GM12873 (cell line): ENCODE data around the gene ZNF326.

ENCODE experiments used
- TF ChIP-seq, protein P1 (sequence below): IDR thresholded peaks from 2 replicates; pipeline ENCODE4 v1.5.1; 2012; ENCODE audit warnings: low read depth, mild to moderate bottlenecking, moderate library complexity, low read length, control low read depth; ENCODE audit not compliant: insufficient read depth; ENCODE audit errors: missing control alignments

ZNF326 gene

DNA sequence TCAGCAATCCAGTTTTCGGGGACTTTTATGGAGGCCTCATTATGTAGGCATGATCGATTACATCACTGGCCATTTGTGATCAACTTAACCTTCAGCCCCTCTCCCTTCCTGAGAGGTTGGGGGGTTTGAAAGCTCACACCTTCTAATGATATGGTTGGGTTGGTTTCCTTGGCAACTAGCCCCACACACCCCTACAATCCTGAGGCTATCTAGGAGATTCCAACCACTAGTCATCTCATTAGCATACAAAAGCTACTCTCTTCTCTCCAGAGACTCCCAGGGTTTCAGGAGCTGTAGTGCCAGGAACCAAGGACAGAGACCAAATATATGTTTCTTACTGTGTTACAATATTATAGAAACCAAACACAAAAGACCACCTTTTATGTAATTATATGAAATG lies 35.2 kb upstream of the ZNF326 start:
- TF ChIP-seq, protein P1, sequence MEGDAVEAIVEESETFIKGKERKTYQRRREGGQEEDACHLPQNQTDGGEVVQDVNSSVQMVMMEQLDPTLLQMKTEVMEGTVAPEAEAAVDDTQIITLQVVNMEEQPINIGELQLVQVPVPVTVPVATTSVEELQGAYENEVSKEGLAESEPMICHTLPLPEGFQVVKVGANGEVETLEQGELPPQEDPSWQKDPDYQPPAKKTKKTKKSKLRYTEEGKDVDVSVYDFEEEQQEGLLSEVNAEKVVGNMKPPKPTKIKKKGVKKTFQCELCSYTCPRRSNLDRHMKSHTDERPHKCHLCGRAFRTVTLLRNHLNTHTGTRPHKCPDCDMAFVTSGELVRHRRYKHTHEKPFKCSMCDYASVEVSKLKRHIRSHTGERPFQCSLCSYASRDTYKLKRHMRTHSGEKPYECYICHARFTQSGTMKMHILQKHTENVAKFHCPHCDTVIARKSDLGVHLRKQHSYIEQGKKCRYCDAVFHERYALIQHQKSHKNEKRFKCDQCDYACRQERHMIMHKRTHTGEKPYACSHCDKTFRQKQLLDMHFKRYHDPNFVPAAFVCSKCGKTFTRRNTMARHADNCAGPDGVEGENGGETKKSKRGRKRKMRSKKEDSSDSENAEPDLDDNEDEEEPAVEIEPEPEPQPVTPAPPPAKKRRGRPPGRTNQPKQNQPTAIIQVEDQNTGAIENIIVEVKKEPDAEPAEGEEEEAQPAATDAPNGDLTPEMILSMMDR, result no peak

GRCh38 chr1:89962024-89962741 lies 32.7 kb upstream of the ZNF326 start:
- TF ChIP-seq, protein P1, result no peak

GRCh38 chr1:89962742-89963075 lies 32.2 kb upstream of the ZNF326 start:
- TF ChIP-seq, protein P1, result no peak

GRCh38 chr1:89965193-89965768 lies 29.6 kb upstream of the ZNF326 start:
- TF ChIP-seq, protein P1, result no peak

DNA sequence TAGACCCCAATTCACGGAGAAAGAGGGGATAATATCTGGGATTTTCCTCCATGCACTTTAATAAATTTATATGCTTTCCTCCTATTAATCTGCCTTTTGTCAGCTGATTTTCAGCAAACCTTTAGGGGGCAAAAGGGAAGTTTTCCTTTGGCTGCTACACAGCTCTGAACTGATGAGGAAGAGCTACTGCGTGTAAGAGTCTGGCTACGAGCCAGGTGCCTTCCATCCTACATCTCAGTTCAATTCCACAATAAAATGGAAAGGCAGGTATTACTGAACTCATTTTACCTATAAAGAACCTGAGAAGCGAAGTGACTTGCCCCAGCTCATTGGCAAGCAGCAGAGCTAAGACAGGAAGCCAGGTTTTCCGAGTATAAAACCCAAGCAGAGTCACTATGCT lies 28.3 kb upstream of the ZNF326 start:
- TF ChIP-seq, protein P1, result no peak

GRCh38 chr1:89971600-89971999 lies 23.3 kb upstream of the ZNF326 start:
- TF ChIP-seq, protein P1, result no peak

DNA sequence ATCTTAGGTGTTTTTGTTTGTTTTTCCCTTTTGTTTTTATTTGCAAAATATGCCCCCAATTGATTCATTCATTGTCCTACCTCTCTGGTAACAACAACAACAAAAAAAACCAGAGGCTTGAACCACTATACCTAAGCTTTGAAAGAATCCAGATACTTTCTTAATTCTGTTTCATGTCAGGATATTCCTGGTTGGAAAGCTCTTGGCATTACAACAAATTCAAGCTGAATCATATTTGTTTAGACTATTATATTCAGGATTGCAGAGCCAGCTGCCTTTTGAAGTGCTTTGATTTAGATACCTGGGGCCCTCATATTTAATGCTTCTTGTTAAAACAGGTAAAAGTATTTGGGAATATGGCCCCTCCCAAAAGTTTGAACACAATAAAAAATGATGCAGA lies 22.9 kb upstream of the ZNF326 start:
- TF ChIP-seq, protein P1, result no peak
